ENCODE results near the gene TTC33. TPM values are rescaled to one million over a fixed set of nuclear protein-coding genes. Genes with fewer than 3 reads are reported as not detected.
A peak's percentile ranks its signal among the peaks of the same experiment; 100 is the strongest.

Gene TTC33
- total RNA-seq, 1 donor from 2014 or later, result 9.7 TPM

DNA sequence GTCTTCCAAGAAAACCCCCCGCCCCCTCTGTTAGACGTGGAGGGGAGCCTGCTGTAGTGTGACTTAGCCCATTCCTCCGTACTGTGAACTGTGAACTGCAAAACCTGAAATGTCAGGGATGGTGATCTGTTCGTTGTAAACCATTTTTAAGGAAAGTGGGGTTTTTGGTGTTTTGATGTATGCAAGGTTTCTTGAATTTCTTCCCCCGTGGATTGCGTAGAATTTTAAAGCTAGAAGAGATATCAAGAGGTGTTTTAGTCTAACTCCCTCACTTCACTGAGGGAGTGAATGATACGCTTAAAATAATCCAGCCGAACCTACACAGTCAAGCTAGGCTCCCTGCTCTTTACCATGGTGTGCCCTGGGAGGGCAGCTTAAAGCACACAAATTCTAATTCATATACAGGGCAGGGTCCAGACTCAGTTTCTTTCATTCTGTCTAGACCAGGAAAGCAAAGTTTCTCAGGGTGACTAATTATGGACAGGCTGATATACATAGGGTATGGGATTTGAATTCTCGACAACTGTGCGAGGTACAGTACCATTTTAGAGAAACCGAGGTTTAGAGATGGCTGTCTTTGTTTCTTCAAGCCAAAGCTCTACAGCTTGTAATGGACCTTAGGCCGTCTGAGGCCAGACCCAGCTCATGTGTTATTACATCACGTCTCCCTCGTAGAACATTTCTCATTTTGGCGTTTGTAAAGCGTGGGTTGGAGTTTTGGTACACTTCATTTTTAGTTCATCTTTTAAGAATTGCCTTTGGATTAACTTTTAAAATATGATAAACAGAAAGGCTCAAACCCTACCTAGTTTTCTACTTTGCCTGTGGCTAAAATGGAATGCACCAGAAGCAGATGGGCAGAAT lies 73.4 kb downstream of the TTC33 start:
- Histone ChIP-seq H3K27me3 (ENCODE audit: control insufficient read depth, insufficient read depth, low read length) (no peaks in the 10 kb centered on the region), H3K4me3 (ENCODE audit: low read depth, low read length) (peak overlapping the region; percentile 71), H3K36me3 (ENCODE audit: control insufficient read depth, insufficient read depth, low read length) (peaks cover 1% of the 10 kb centered on the region)
- TF ChIP-seq, protein P1, sequence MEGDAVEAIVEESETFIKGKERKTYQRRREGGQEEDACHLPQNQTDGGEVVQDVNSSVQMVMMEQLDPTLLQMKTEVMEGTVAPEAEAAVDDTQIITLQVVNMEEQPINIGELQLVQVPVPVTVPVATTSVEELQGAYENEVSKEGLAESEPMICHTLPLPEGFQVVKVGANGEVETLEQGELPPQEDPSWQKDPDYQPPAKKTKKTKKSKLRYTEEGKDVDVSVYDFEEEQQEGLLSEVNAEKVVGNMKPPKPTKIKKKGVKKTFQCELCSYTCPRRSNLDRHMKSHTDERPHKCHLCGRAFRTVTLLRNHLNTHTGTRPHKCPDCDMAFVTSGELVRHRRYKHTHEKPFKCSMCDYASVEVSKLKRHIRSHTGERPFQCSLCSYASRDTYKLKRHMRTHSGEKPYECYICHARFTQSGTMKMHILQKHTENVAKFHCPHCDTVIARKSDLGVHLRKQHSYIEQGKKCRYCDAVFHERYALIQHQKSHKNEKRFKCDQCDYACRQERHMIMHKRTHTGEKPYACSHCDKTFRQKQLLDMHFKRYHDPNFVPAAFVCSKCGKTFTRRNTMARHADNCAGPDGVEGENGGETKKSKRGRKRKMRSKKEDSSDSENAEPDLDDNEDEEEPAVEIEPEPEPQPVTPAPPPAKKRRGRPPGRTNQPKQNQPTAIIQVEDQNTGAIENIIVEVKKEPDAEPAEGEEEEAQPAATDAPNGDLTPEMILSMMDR (IDR thresholded peaks at IDR 0.05; ENCODE audit: insufficient read depth, low read length, severe bottlenecking), result no peak
- DNase-seq (ENCODE audit: low read depth) (no peak), FAIRE-seq (peak; percentile 43)

DNA sequence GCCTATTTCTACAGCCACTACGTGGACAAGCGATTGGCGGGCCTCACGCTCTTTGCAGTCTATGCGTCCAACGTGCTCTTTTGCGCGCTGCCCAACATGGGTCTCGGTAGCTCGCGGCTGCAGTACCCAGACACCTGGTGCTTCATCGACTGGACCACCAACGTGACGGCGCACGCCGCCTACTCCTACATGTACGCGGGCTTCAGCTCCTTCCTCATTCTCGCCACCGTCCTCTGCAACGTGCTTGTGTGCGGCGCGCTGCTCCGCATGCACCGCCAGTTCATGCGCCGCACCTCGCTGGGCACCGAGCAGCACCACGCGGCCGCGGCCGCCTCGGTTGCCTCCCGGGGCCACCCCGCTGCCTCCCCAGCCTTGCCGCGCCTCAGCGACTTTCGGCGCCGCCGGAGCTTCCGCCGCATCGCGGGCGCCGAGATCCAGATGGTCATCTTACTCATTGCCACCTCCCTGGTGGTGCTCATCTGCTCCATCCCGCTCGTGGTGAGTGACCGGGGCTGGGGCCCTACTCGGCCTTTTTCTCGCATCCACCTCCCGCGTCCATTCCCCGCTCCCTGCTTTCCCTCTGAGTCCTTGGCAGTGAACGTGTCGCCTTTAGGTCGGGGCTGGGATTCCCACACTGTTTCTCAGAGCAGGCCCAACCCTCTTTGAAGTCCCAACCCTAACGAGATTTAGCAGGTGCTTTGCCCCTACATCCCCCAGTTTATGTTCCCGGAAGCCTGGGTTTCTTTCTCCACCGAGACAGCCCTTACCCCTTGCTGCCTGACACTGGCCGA lies 74.2 kb downstream of the TTC33 start:
- TF ChIP-seq, protein P1 (IDR thresholded peaks at IDR 0.05; ENCODE audit: insufficient read depth, low read length, severe bottlenecking), result no peak
- H3K4me3 ChIP-seq (ENCODE audit: low read depth, low read length), result peak overlapping the region; percentile 71
- peaks cover 1% of the 10 kb centered on the region for H3K36me3 ChIP-seq (ENCODE audit: control insufficient read depth, insufficient read depth, low read length)
- FAIRE-seq (no peak), DNase-seq (ENCODE audit: low read depth) (no peak)
- no peaks in the 10 kb centered on the region for H3K27me3 ChIP-seq (ENCODE audit: control insufficient read depth, insufficient read depth, low read length)

DNA sequence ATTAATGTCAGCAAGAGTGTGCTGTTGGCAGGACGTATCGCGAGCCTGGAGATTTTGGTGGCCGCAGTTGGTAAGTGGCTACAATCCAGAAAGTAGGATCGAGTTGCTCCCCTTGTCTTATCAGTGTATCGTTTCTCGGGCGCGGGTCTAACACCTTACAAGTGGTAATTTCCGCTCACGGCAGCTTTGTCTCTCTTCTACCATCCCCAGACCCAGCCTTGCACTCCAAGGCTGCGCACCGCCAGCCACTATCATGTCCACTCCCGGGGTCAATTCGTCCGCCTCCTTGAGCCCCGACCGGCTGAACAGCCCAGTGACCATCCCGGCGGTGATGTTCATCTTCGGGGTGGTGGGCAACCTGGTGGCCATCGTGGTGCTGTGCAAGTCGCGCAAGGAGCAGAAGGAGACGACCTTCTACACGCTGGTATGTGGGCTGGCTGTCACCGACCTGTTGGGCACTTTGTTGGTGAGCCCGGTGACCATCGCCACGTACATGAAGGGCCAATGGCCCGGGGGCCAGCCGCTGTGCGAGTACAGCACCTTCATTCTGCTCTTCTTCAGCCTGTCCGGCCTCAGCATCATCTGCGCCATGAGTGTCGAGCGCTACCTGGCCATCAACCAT lies 74.9 kb downstream of the TTC33 start:
- H3K36me3 ChIP-seq (ENCODE audit: control insufficient read depth, insufficient read depth, low read length), result peaks cover 1% of the 10 kb centered on the region
- DNase-seq (ENCODE audit: low read depth) (no peak), FAIRE-seq (no peak)
- TF ChIP-seq, protein P1 (IDR thresholded peaks at IDR 0.05; ENCODE audit: insufficient read depth, low read length, severe bottlenecking), result peak; percentile 18
- peak overlapping the region; percentile 71 for H3K4me3 ChIP-seq (ENCODE audit: low read depth, low read length)
- H3K27me3 ChIP-seq (ENCODE audit: control insufficient read depth, insufficient read depth, low read length), result no peaks in the 10 kb centered on the region

DNA sequence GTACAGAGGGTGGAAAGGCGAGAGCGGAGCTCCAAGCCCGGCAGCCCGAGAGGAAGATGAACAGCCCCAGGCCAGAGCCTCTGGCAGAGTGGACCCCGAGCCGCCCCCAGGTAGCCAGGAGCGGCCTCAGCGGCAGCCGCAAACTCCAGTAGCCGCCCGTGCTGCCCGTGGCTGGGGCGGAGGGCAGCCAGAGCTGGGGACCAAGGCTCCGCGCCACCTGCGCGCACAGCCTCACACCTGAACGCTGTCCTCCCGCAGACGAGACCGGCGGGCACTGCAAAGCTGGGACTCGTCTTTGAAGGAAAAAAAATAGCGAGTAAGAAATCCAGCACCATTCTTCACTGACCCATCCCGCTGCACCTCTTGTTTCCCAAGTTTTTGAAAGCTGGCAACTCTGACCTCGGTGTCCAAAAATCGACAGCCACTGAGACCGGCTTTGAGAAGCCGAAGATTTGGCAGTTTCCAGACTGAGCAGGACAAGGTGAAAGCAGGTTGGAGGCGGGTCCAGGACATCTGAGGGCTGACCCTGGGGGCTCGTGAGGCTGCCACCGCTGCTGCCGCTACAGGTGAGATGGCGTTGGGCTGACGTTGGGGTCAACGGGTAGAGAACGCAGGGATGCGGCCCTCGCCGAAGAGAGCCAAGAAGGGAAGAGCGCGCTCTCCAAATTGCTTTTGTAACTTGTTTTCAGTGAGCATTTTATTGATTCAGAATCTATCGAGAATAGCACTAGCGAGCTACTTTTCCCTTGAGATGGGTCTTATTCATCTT lies 75.7 kb downstream of the TTC33 start, which contains the start of gene PTGER4:
Gene PTGER4 (plus strand): TSS at position 3 of the 769 bp plus-strand sequence. CDS start 1,079 bp downstream, outside the sequence.
- Histone ChIP-seq H3K27me3 (ENCODE audit: control insufficient read depth, insufficient read depth, low read length) (no peaks in the 10 kb centered on the region), H3K4me3 (ENCODE audit: low read depth, low read length) (peak within 1 kb of the TSS; percentile 71), H3K36me3 (ENCODE audit: control insufficient read depth, insufficient read depth, low read length) (peaks cover 1% of the 10 kb centered on the region)
- DNase-seq (ENCODE audit: low read depth) (no peak), FAIRE-seq (no peak)
- TF ChIP-seq, protein P1 (IDR thresholded peaks at IDR 0.05; ENCODE audit: insufficient read depth, low read length, severe bottlenecking), result no peak

Measured in bronchial epithelial cell (primary cell).